Caco-2 (cell line): ENCODE measurements around the gene ANKRD27. TPM values are rescaled to one million over a fixed set of nuclear protein-coding genes. Genes with fewer than 3 reads are reported as not detected.

ENCODE experiments used
- BruUV-seq: library from RNA; stranded (reverse); fragments of 400-500 nt; replicated peaks from 2 replicates; lab custom pipeline; 2021; lab: Mats Ljungman, UMichigan
- CTCF ChIA-PET: fragments of 300-600 bp; sonication (Branson Sonifier 250); formaldehyde crosslinking; loops from one replicate; lab custom pipeline; 2022; ENCODE audit warnings: antibody characterized with exemption; lab: Charles Lee
- POLR2A ChIA-PET: fragments of 300-600 bp; sonication (Branson Sonifier 250); formaldehyde crosslinking; loops from one replicate; lab custom pipeline; 2022; ENCODE audit warnings: antibody characterized with exemption; lab: Charles Lee
- DNase-seq, 2 experiments: peaks; one replicate each; pipeline versions ENCODE4 v3.0.0 to v3.0.0-alpha.2; 2020 to 2022
- H3K27me3 ChIP-seq: replicated peaks from 2 replicates; pipeline ENCODE4 v1.6.0; 2011; ENCODE audit warnings: low read length; ENCODE audit not compliant: control insufficient read depth, insufficient read depth
- H3K36me3 ChIP-seq: 2 replicates; pipeline ENCODE4 v1.5.1; 2011; ENCODE audit warnings: low read length; ENCODE audit not compliant: control insufficient read depth, insufficient read depth
- H3K4me1 ChIP-seq: fragments of 250-450 bp; sonication (Bioruptor Pico); 2 replicates; pipeline ENCODE4 v1.5.1; 2020; ENCODE audit warnings: mild to moderate bottlenecking
- H3K4me3 ChIP-seq: 2 replicates; pipeline ENCODE4 v1.5.1; 2011; ENCODE audit warnings: low read depth, mild to moderate bottlenecking, control low read depth, low read length
- H3K9me3 ChIP-seq: fragments of 250-450 bp; sonication (Bioruptor Pico); 2 replicates; pipeline ENCODE4 v1.5.1; 2020; ENCODE audit warnings: mild to moderate bottlenecking, moderate library complexity
- H3K27ac Mint-ChIP-seq: one replicate; pipeline ENCODE4 v1.8.0; 2022; ENCODE audit warnings: mixed read lengths; ENCODE audit not compliant: unreplicated experiment
- H3K27me3 Mint-ChIP-seq: one replicate; pipeline ENCODE4 v1.8.0; 2022; ENCODE audit warnings: mixed read lengths; ENCODE audit not compliant: insufficient read depth, unreplicated experiment
- H3K36me3 Mint-ChIP-seq: one replicate; pipeline ENCODE4 v1.8.0; 2022; ENCODE audit warnings: mild to moderate bottlenecking, mixed read lengths; ENCODE audit not compliant: insufficient read depth, unreplicated experiment
- H3K4me1 Mint-ChIP-seq: one replicate; pipeline ENCODE4 v1.8.0; 2022; ENCODE audit warnings: low read depth, mixed read lengths; ENCODE audit not compliant: unreplicated experiment
- H3K4me3 Mint-ChIP-seq: one replicate; pipeline ENCODE4 v1.8.0; 2022; ENCODE audit warnings: mild to moderate bottlenecking, moderate library complexity, mixed read lengths; ENCODE audit not compliant: unreplicated experiment
- H3K9me3 Mint-ChIP-seq: one replicate; pipeline ENCODE4 v1.8.0; 2022; ENCODE audit warnings: mixed read lengths; ENCODE audit not compliant: unreplicated experiment
- intact Hi-C: fragments of 100-400 bp; cut with micrococcal nuclease; formaldehyde crosslinking; loops from one replicate; pipeline ENCODE4 v1.10.0; 2022; ENCODE audit not compliant: unreplicated experiment
- total RNA-seq: library from RNA; stranded (reverse); gene quantifications from 2 replicates; pipeline ENCODE4 v1.2.3, GENCODE V29; 2022
- TF ChIP-seq, protein P1 (sequence below), 2 experiments: fragments of 200-600 bp in 1 of 2; IDR thresholded peaks; 1 replicate in 1 of 2; 2 replicates in 1 of 2; pipeline versions ENCODE4 v1.5.1 to v1.8.0; 2011 to 2022; ENCODE audit warnings: antibody characterized with exemption in 1 of 2, control low read depth in 1 of 2, inconsistent platforms in 1 of 2, low read depth in 1 of 2, low read length in 1 of 2, mild to moderate bottlenecking in 1 of 2, moderate library complexity in 1 of 2; ENCODE audit not compliant: insufficient read depth in 1 of 2, severe bottlenecking in 1 of 2, unreplicated experiment in 1 of 2

ANKRD27 gene
- total RNA-seq, 1 experiment from 2014 or later = 54.3 TPM

DNA sequence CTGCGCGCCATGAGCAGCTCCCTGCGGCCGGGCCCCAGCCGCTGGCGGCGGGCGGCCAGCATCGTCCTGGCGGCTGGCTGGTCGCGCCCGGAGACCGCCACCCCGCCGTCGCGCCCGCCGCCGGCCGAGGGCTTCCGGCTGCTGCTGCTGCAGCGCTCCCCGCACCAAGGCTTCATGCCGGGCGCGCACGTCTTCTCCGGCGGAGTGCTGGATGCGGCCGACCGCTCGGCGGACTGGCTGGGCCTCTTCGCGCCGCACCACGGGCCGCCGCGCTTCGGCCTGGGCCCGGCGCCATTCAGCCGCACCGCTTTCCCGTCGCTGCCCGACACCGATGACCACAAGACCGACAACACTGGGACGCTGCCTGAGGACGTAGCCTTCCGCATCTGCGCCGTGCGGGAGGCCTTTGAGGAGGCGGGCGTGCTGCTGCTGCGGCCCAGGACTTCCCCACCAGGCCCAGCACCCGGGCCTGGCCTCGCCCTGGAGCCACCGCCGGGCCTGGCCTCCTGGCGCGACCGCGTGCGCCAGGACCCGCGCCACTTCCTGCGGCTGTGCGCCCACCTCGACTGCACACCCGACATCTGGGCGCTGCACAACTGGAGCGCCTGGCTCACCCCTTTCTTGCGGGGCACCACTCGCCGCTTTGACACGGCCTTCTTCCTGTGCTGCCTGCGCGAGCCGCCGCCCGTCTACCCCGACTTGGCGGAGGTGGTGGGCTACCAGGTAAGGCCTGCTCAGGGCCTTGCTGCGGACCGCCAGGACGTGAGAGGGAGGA is 17.2 kb upstream of the ANKRD27 start:
- Mint-ChIP-seq H3K36me3 (peaks cover 32% of the 10 kb centered on the region), H3K4me1 (peaks cover 40% of the 10 kb centered on the region), H3K27me3 (no peaks in the 10 kb centered on the region), H3K27ac (peak overlapping the region; percentile 81), H3K9me3 (peaks cover 10% of the 10 kb centered on the region), H3K4me3 (peak overlapping the region; percentile 80)
- Histone ChIP-seq H3K4me3 (peak overlapping the region; percentile 92), H3K27me3 (no peaks in the 10 kb centered on the region), H3K9me3 (no peaks in the 10 kb centered on the region), H3K36me3 (peaks cover 1% of the 10 kb centered on the region; the same call in 1 of the 2 replicates), H3K4me1 (peaks cover 20% of the 10 kb centered on the region)
- TF ChIP-seq, protein P1, sequence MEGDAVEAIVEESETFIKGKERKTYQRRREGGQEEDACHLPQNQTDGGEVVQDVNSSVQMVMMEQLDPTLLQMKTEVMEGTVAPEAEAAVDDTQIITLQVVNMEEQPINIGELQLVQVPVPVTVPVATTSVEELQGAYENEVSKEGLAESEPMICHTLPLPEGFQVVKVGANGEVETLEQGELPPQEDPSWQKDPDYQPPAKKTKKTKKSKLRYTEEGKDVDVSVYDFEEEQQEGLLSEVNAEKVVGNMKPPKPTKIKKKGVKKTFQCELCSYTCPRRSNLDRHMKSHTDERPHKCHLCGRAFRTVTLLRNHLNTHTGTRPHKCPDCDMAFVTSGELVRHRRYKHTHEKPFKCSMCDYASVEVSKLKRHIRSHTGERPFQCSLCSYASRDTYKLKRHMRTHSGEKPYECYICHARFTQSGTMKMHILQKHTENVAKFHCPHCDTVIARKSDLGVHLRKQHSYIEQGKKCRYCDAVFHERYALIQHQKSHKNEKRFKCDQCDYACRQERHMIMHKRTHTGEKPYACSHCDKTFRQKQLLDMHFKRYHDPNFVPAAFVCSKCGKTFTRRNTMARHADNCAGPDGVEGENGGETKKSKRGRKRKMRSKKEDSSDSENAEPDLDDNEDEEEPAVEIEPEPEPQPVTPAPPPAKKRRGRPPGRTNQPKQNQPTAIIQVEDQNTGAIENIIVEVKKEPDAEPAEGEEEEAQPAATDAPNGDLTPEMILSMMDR (IDR thresholded peaks at IDR 0.05; ENCODE audit: insufficient read depth in 1 of 2, low read depth in 1 of 2, low read length in 1 of 2, severe bottlenecking in 1 of 2, unreplicated experiment in 1 of 2) = no peak
- DNase-seq = peak; percentile 66 to 75
- ChIA-PET CTCF (no interaction called here), POLR2A (interaction anchor here (1.0 to 1.2 kb wide), 3 partner anchors 8 to 17 kb away, joined by 3 to 5 read pairs (median 3); partner anchors contain the start of genes ANKRD27 and RGS9BP)
- BruUV-seq = TSS peak; percentile 18
- intact Hi-C loops = loop anchor here (1.0 kb wide), 1 partner anchor 17 kb away; the partner anchor contains the start of genes ANKRD27 and RGS9BP

DNA sequence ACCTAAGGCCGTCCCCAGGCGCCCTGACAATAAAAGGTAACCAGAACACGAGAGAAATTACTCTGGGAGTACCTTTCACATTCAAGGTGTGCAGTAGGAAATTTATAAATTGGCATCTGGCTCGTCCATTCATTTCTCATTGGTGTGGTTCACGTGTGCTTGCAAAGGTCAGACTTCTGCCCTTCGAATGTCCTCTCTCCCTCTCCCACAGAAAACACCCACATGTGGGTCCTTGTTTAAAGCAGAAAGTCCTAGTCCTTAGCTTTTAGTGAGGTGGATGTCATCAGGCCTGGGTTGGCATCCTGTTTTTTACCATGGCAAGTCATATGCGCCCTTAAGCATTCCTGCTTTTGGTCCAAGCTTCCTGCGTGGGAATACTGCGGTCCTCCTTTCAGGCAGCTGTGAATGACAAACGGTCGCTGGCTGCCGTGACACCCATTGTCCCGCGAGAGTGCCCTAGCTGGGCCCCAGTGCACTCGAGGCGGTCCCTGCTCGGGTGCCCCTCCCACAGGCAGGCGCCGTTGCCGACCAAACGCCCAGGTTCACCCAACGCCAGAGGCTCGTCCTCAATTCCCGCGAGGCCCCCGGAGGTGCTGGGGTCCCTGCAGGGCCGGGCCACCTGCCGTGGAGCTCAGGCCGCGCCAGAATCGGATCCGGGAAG is 16.4 kb upstream of the ANKRD27 start, which contains the start of gene NUDT19:
Gene NUDT19, plus strand, starts transcription at position 531 of the 661 bp plus-strand sequence. CDS start 140 bp downstream, outside the sequence.
- CTCF ChIA-PET = no interaction called here
- POLR2A ChIA-PET = interaction anchor here (1.0 to 1.2 kb wide), 3 partner anchors 9 to 16 kb away, joined by 3 to 5 read pairs (median 3); partner anchors contain the start of genes ANKRD27 and RGS9BP
- Histone ChIP-seq H3K9me3 (no peaks in the 10 kb centered on the region), H3K27me3 (no peaks in the 10 kb centered on the region), H3K4me1 (peaks cover 20% of the 10 kb centered on the region), H3K36me3 (peaks cover 1% of the 10 kb centered on the region; the same call in 1 of the 2 replicates), H3K4me3 (peak within 1 kb of the TSS; percentile 92)
- TF ChIP-seq, protein P1 (IDR thresholded peaks at IDR 0.05; ENCODE audit: insufficient read depth in 1 of 2, low read depth in 1 of 2, low read length in 1 of 2, severe bottlenecking in 1 of 2, unreplicated experiment in 1 of 2) = no peak
- Mint-ChIP-seq H3K27me3 (no peaks in the 10 kb centered on the region), H3K9me3 (peaks cover 10% of the 10 kb centered on the region), H3K4me1 (peaks cover 40% of the 10 kb centered on the region), H3K4me3 (peak within 1 kb of the TSS; percentile 80), H3K36me3 (peaks cover 30% of the 10 kb centered on the region), H3K27ac (peak within 1 kb of the TSS; percentile 81)
- BruUV-seq = TSS peak; percentile 25
- intact Hi-C loops = loop anchor here (1.0 kb wide), 1 partner anchor 16 kb away; the partner anchor contains the start of genes ANKRD27 and RGS9BP
- peak; percentile 94 to 95 for DNase-seq

DNA sequence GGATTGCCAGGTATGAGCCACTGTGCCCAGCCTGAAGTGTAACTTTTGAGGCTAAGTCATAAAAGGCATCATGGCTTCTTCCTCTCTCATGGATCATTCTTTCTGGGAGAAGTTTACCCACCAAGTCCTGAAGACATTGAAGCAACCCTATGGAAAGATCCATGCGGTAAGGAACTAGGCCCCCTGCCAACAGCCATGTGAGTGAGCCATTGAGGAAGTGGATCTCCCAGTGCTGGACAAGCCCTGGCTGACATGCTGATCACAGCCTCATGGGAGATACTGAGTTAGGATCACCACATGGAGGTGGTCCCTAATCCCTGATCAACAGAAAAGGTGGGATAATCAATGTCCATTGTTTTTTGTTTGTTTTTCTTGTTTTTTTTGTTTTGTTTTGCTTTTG is 13.3 kb upstream of the ANKRD27 start:
- TF ChIP-seq, protein P1 (IDR thresholded peaks at IDR 0.05; ENCODE audit: insufficient read depth in 1 of 2, low read depth in 1 of 2, low read length in 1 of 2, severe bottlenecking in 1 of 2, unreplicated experiment in 1 of 2) = no peak
- H3K27ac Mint-ChIP-seq = no peak overlapping the region
- ChIA-PET CTCF (no interaction called here), POLR2A (no interaction called here)
- Histone ChIP-seq H3K9me3 (no peaks in the 10 kb centered on the region), H3K27me3 (no peaks in the 10 kb centered on the region), H3K36me3 (peaks cover under 1% of the 10 kb centered on the region; the same call in 1 of the 2 replicates), H3K4me1 (peaks cover 4% of the 10 kb centered on the region), H3K4me3 (no peak overlapping the region)
- no TSS peak for BruUV-seq
- no peak for DNase-seq
- no peaks in the 10 kb centered on the region for H3K9me3 Mint-ChIP-seq
- intact Hi-C loops = no loop called here
- no peaks in the 10 kb centered on the region for H3K27me3 Mint-ChIP-seq
- H3K36me3 Mint-ChIP-seq = peaks cover 9% of the 10 kb centered on the region
- H3K4me3 Mint-ChIP-seq = no peak overlapping the region
- peaks cover 14% of the 10 kb centered on the region for H3K4me1 Mint-ChIP-seq
